BLaER1 (cell line): ENCODE data around the gene UBASH3A.
A peak's percentile ranks its signal among the peaks of the same experiment; 100 is the strongest.

Experiments
- H3K27ac ChIP-seq: shearing (Covaris generic); formaldehyde crosslinking; 2 replicates; pipeline ENCODE4 v1.8.1; 2022
- H3K27me3 ChIP-seq: shearing (Covaris generic); formaldehyde crosslinking; 2 replicates; pipeline ENCODE4 v1.8.1; 2022
- H3K36me3 ChIP-seq: shearing (Covaris generic); formaldehyde crosslinking; 2 replicates; pipeline ENCODE4 v1.8.1; 2022
- H3K4me1 ChIP-seq: shearing (Covaris generic); formaldehyde crosslinking; 2 replicates; pipeline ENCODE4 v1.8.1; 2022
- H3K4me2 ChIP-seq: shearing (Covaris generic); formaldehyde crosslinking; 2 replicates; pipeline ENCODE4 v1.8.1; 2022
- H3K4me3 ChIP-seq: shearing (Covaris generic); formaldehyde crosslinking; 2 replicates; pipeline ENCODE4 v1.8.1; 2022
- H3K9ac ChIP-seq: shearing (Covaris generic); formaldehyde crosslinking; 2 replicates; pipeline ENCODE4 v1.8.1; 2022
- H3K9me3 ChIP-seq: shearing (Covaris generic); formaldehyde crosslinking; 2 replicates; pipeline ENCODE4 v1.8.1; 2022
- H4K20me1 ChIP-seq: shearing (Covaris generic); formaldehyde crosslinking; 2 replicates; pipeline ENCODE4 v1.8.1; 2022
- Cebpa-rat ChIP-seq: shearing (Covaris generic); IDR thresholded peaks from 2 replicates; pipeline ENCODE4 v1.8.1; 2022

Gene UBASH3A

DNA sequence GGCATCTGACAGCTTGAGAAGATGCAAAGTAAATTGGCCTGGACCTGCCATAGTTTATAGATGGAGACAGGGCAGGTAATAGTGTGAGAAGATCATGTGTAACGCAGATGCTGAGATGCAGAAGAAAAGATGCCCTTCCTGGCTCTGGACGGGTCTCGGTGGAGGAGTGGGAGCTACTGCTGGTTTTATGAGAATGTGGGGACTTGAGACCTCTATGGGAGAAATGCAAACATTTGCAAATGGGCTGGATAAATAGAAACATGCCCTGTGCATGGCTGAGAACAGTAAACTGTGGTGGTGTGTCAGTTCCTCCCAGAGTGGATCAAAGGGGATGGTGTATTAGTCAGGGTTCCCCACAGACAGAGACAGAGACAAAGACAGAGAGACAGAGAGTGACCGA, 21.9 kb downstream of the UBASH3A start:
- H3K4me2 ChIP-seq = peak overlapping the region; percentile 97
- H3K9ac ChIP-seq = peak overlapping the region; percentile 68; the same call in 1 of the 2 replicates
- no peaks in the 10 kb centered on the region for H3K27me3 ChIP-seq
- peaks cover 10% of the 10 kb centered on the region for H3K9me3 ChIP-seq
- H3K4me1 ChIP-seq = peaks cover 67% of the 10 kb centered on the region
- no peaks in the 10 kb centered on the region for H4K20me1 ChIP-seq
- H3K4me3 ChIP-seq = peak overlapping the region; percentile 49
- no peaks in the 10 kb centered on the region for H3K36me3 ChIP-seq
- TF ChIP-seq Cebpa-rat = no peak
- peak overlapping the region; percentile 88 for H3K27ac ChIP-seq

DNA sequence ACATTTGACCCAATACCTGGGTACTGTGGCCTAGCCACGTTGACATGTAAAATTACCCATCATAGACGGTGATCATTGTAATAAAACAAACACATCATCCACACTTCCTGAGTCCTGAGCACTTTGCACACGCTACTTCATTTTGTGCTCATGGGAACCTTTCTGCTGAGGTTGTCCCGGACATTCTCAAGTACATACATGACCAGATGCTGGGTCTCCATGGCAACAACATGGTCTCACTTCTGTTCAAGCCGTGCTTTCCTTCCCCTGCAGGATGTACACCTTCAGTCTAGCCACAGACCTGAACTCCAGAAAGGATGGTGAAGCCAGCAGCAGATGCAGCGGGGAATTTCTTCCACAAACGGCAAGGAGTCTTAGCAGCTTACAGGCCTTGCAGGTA, 22.7 kb downstream of the UBASH3A start:
- H3K27ac ChIP-seq = peak overlapping the region; percentile 88; the same call in 1 of the 2 replicates
- no peak for TF ChIP-seq Cebpa-rat
- H3K4me2 ChIP-seq = peak overlapping the region; percentile 97
- H3K36me3 ChIP-seq = no peaks in the 10 kb centered on the region
- H3K27me3 ChIP-seq = no peaks in the 10 kb centered on the region
- H3K9ac ChIP-seq = no peak overlapping the region
- no peaks in the 10 kb centered on the region for H4K20me1 ChIP-seq
- no peak overlapping the region for H3K4me3 ChIP-seq
- H3K4me1 ChIP-seq = peaks cover 66% of the 10 kb centered on the region
- H3K9me3 ChIP-seq = peaks cover 2% of the 10 kb centered on the region

GRCh38 chr21:42426876-42427480, 23.3 kb downstream of the UBASH3A start:
- Histone ChIP-seq H3K27me3 (no peaks in the 10 kb centered on the region), H3K9me3 (peaks cover 4% of the 10 kb centered on the region), H4K20me1 (no peaks in the 10 kb centered on the region), H3K4me3 (no peak overlapping the region), H3K4me2 (peak overlapping the region; percentile 97), H3K4me1 (peaks cover 66% of the 10 kb centered on the region), H3K9ac (no peak overlapping the region), H3K36me3 (no peaks in the 10 kb centered on the region), H3K27ac (peak overlapping the region; percentile 35; the same call in 1 of the 2 replicates)
- TF ChIP-seq Cebpa-rat = no peak

DNA sequence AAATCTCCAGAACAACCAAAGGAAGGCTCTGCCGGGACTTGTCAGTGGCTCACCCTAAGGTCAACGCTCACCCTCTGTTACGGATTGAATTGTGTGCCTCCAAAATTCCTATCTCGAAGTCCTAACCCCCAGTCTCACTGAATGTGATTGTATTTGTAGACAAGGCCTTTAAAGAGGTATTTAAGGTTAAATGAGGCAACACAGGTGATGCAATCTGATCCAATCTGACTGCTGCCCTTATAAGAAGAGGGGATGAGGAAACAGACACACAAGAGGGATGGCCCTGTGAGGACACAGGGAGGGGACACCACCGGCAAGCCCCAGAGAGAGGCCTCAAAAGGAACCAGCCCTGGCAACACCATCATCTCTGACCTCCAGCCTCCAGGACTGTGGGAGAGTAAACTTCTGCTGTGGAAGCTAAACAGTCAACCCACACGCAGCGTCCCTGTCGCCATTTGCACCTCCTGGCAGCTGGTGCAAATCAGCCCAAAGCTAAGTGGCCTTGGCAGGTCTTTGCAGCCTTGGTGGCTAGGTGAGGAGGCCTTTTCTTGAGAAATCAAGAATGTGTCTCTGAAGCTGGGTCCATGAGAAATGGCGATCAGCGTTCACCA, 24.2 kb downstream of the UBASH3A start:
- Histone ChIP-seq H3K9me3 (peaks cover 14% of the 10 kb centered on the region), H3K4me2 (peak overlapping the region; percentile 97; the same call in 1 of the 2 replicates), H3K9ac (no peak overlapping the region), H3K36me3 (no peaks in the 10 kb centered on the region), H3K4me3 (no peak overlapping the region), H3K27me3 (no peaks in the 10 kb centered on the region), H3K4me1 (peaks cover 58% of the 10 kb centered on the region), H4K20me1 (no peaks in the 10 kb centered on the region), H3K27ac (no peak overlapping the region)
- no peak for TF ChIP-seq Cebpa-rat

DNA sequence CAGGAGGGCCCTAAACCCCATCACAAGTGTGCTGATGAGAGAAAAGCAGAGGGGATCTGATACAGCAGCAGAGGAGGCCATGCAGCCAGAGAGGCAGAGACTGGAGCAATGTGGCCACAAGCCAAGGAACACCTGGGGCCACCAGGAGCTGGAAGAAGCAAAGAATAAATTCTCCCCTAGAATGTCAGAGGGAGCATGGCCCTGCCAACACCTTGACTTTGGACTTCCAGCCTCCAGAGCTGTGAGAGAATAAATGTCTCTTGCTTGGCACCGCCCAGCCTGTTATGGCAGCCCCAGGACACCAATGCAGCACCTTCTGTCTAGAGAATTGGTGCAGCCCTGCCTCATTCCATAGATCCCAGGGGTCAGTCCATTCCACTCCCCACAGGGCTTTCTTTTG, 25.3 kb downstream of the UBASH3A start:
- Histone ChIP-seq H3K27ac (no peak overlapping the region), H3K4me3 (no peak overlapping the region), H3K9ac (no peak overlapping the region), H3K36me3 (no peaks in the 10 kb centered on the region), H3K4me1 (peaks cover 47% of the 10 kb centered on the region), H3K9me3 (peaks cover 22% of the 10 kb centered on the region), H4K20me1 (no peaks in the 10 kb centered on the region), H3K27me3 (no peaks in the 10 kb centered on the region), H3K4me2 (no peak overlapping the region)
- TF ChIP-seq Cebpa-rat = no peak

DNA sequence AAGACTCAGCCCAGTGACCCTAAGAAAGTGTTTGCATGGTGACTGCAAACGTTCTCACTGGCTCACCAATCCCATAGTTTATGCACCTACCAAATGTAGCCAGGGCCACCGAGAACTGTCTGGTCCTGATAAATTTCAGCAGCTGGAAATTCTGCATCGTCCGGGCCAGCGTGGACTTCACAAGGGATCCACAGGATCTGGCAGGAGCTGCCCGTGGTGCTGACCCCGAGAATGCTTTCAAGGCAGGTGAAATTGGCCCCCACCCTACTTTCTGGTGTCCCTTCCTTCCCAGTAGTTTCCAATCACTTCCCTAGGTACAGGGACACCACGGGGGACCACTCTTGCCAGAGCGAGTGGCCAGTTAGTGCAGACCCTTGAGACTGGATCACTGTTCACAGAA, 26.2 kb downstream of the UBASH3A start:
- no peaks in the 10 kb centered on the region for H3K36me3 ChIP-seq
- no peak overlapping the region for H3K9ac ChIP-seq
- H3K4me1 ChIP-seq = peaks cover 38% of the 10 kb centered on the region
- H3K4me2 ChIP-seq = no peak overlapping the region
- no peak overlapping the region for H3K4me3 ChIP-seq
- H3K27ac ChIP-seq = no peak overlapping the region
- no peaks in the 10 kb centered on the region for H4K20me1 ChIP-seq
- peaks cover 22% of the 10 kb centered on the region for H3K9me3 ChIP-seq
- no peak for TF ChIP-seq Cebpa-rat
- H3K27me3 ChIP-seq = no peaks in the 10 kb centered on the region

DNA sequence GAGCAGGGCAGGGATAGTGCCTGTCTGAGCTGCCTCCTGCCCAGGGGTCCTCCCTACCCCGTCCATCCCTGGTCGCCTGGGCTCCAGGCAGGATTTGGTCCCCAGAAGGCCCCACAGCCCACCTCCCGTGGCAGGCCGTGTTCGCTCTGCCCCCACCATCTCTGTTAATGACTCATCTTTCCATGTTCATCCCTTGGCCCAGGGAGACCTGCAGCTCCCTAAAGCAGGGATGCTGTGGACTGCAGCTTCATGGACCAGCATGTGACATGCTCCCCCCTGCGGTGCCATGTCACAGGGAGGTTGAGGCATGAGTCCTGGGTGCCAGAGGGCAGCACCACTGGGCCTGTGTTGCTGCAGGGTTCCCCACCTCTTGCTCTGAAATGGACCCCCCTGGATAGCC, 26.8 kb downstream of the UBASH3A start:
- H3K27me3 ChIP-seq = no peaks in the 10 kb centered on the region
- H4K20me1 ChIP-seq = no peaks in the 10 kb centered on the region
- no peak overlapping the region for H3K4me2 ChIP-seq
- no peak overlapping the region for H3K9ac ChIP-seq
- H3K27ac ChIP-seq = no peak overlapping the region
- no peak overlapping the region for H3K4me3 ChIP-seq
- H3K4me1 ChIP-seq = peaks cover 32% of the 10 kb centered on the region
- peaks cover 22% of the 10 kb centered on the region for H3K9me3 ChIP-seq
- TF ChIP-seq Cebpa-rat = no peak
- H3K36me3 ChIP-seq = no peaks in the 10 kb centered on the region

DNA sequence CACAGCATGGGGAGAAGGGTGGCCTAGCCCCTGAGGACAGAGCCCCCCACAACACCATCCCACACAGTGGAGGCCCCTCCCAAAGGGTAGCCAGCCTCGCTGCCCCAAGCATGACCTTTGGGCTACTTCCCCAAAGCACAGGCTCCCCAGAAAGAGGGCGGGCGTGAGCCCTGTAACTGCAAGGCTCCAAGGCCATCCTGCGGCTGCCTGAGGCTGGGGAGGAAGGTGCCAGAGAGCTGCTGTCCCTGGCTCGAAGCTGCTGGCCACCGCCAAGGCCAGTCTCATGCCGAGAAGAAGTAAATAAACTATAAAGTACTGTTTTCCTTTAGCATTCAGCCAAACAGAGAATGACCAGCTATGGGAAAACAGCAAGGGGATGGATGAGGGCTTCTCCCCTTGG, 27.5 kb downstream of the UBASH3A start:
- Histone ChIP-seq H3K4me2 (no peak overlapping the region), H3K9ac (no peak overlapping the region), H4K20me1 (no peaks in the 10 kb centered on the region)

DNA sequence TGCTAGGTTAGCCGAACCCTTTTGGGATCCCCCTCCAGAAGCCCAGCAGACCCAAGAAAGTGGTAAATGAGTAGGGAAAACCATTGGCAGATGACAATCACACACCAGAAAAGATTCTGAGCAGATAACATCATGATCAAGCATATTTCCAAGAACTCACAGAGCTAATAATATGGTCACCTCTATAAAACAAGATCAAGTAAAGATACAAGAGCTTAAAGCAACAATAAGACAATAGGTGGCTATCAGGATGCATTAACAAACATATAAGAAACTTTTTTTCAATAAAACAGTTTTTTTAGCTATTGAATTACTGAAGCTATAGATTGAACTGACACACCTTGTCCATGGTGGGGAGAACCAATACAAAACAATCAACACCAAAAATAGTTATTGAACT, 29.0 kb downstream of the UBASH3A start:
- H3K27ac ChIP-seq = no peak overlapping the region
- no peak overlapping the region for H3K4me3 ChIP-seq
- no peak for TF ChIP-seq Cebpa-rat
- H3K27me3 ChIP-seq = no peaks in the 10 kb centered on the region
- H3K9me3 ChIP-seq = peaks cover 29% of the 10 kb centered on the region
- no peak overlapping the region for H3K9ac ChIP-seq
- H3K36me3 ChIP-seq = no peaks in the 10 kb centered on the region
- H3K4me2 ChIP-seq = no peak overlapping the region
- peaks cover 10% of the 10 kb centered on the region for H3K4me1 ChIP-seq
- H4K20me1 ChIP-seq = no peaks in the 10 kb centered on the region

More for the DNA sequence above, 27.5 kb downstream of the UBASH3A start:
- no peak overlapping the region for H3K4me3 ChIP-seq
- H3K27me3 ChIP-seq = no peaks in the 10 kb centered on the region
- peaks cover 22% of the 10 kb centered on the region for H3K9me3 ChIP-seq
- no peaks in the 10 kb centered on the region for H3K36me3 ChIP-seq
- H3K4me1 ChIP-seq = peaks cover 25% of the 10 kb centered on the region
- TF ChIP-seq Cebpa-rat = no peak
- no peak overlapping the region for H3K27ac ChIP-seq

GRCh38 chr21:42433946-42434551, 30.3 kb downstream of the UBASH3A start:
- Histone ChIP-seq H3K9ac (no peak overlapping the region), H4K20me1 (no peaks in the 10 kb centered on the region), H3K27ac (no peak overlapping the region), H3K27me3 (no peaks in the 10 kb centered on the region), H3K4me3 (no peak overlapping the region), H3K9me3 (peaks cover 29% of the 10 kb centered on the region), H3K4me1 (peaks cover 9% of the 10 kb centered on the region; the same call in 1 of the 2 replicates), H3K36me3 (no peaks in the 10 kb centered on the region), H3K4me2 (no peak overlapping the region)
- no peak for TF ChIP-seq Cebpa-rat
